WERI-Rb-1 (cell line): ENCODE measurements around the gene KCNE1.
"Not testable (repeated sequence)": the region's sequence is repeated elsewhere in the genome, so short reads cannot be mapped to it uniquely, and the experiment has no call there.

Experiments
- DNase-seq: peaks from one replicate; pipeline ENCODE4 v3.0.0-alpha.2; 2020
- H3K27ac ChIP-seq: fragments of 250-450 bp; sonication (Bioruptor Pico); 2 replicates; pipeline ENCODE4 v1.5.1; 2020; ENCODE audit warnings: mild to moderate bottlenecking, moderate library complexity
- H3K27me3 ChIP-seq: fragments of 250-450 bp; sonication (Bioruptor Pico); 2 replicates; pipeline ENCODE4 v1.5.1; 2021; ENCODE audit warnings: mild to moderate bottlenecking, low read depth, moderate library complexity; ENCODE audit not compliant: insufficient read depth, severe bottlenecking
- H3K36me3 ChIP-seq: fragments of 250-450 bp; sonication (Bioruptor Pico); 2 replicates; pipeline ENCODE4 v1.5.1; 2020; ENCODE audit warnings: mild to moderate bottlenecking, moderate library complexity
- H3K4me3 ChIP-seq: 2 replicates; pipeline ENCODE4 v1.5.1; 2011; ENCODE audit warnings: low read depth, mild to moderate bottlenecking, control low read depth, low read length
- H3K9me3 ChIP-seq: fragments of 250-450 bp; sonication (Bioruptor Pico); 2 replicates; pipeline ENCODE4 v1.5.1; 2021; ENCODE audit warnings: mild to moderate bottlenecking, moderate library complexity; ENCODE audit not compliant: severe bottlenecking
- TF ChIP-seq, protein P1 (sequence below): IDR thresholded peaks from 2 replicates; pipeline ENCODE4 v1.5.1; 2011; ENCODE audit warnings: low read depth, mild to moderate bottlenecking, control low read depth, inconsistent platforms, low read length

KCNE1 gene

DNA sequence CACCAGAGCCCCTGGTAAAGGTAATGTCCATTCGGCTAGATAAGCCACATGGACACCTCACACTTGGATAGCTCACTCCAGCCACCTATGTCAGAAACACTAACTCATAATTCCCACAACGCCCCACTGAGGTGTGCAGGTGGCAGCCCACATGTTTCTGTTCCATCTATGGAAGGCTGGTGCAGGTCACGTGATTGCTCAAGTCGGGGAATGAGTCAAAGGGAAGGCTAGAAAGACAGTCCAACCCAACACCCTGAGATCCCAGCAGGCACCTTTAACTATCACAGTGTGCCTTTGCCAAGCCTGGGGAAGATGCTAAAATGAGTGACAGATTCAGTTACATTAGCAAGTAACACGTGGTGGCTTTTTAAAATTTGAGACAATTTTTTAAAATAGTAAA, 45.3 kb upstream of the KCNE1 start:
- Histone ChIP-seq H3K27me3 (no peaks in the 10 kb centered on the region), H3K36me3 (no peaks in the 10 kb centered on the region), H3K4me3 (no peak overlapping the region), H3K27ac (no peak overlapping the region), H3K9me3 (no peaks in the 10 kb centered on the region)
- TF ChIP-seq, protein P1, sequence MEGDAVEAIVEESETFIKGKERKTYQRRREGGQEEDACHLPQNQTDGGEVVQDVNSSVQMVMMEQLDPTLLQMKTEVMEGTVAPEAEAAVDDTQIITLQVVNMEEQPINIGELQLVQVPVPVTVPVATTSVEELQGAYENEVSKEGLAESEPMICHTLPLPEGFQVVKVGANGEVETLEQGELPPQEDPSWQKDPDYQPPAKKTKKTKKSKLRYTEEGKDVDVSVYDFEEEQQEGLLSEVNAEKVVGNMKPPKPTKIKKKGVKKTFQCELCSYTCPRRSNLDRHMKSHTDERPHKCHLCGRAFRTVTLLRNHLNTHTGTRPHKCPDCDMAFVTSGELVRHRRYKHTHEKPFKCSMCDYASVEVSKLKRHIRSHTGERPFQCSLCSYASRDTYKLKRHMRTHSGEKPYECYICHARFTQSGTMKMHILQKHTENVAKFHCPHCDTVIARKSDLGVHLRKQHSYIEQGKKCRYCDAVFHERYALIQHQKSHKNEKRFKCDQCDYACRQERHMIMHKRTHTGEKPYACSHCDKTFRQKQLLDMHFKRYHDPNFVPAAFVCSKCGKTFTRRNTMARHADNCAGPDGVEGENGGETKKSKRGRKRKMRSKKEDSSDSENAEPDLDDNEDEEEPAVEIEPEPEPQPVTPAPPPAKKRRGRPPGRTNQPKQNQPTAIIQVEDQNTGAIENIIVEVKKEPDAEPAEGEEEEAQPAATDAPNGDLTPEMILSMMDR = no peak
- DNase-seq = no peak

DNA sequence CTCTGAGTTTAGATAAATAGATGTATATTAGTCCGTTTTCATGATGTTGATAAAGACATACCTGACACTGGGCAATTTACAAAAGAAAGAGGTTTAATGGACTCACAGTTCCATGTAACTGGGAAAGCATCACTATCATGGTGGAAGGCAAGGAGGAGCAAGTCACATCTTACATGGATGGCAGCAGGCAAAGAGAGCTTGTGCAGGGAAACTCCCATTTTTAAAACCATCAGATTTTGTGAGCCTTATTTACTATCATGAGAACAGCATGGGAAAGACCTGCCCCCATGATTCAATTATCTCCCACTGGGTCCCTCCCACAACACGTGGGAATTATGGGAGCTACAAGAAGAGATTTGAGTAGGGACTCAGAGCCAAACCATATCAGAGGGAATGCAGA, 42.7 kb upstream of the KCNE1 start:
- not testable (repeated sequence) for H3K9me3 ChIP-seq, H3K4me3 ChIP-seq, H3K36me3 ChIP-seq, H3K27ac ChIP-seq, H3K27me3 ChIP-seq, DNase-seq

DNA sequence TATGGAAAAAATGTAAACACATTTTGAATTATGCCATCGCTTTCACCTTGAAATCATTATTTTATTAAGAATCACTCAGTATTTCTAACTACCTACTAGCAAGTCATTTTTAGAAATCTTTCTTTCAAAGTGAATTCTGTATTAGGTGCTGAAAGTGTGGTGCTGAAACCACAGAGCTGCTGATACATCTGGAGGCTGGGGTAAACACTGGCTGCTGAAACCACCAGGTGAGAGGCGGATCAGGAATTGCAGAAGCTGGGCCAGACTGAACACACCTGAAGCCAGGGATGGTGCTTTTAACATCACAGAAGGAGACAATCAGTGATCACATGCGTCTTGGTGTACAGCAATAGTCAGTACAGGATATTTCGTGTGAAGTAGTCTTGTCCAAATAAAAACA, 42.2 kb upstream of the KCNE1 start:
- Histone ChIP-seq H3K4me3 (no peak overlapping the region), H3K9me3 (no peaks in the 10 kb centered on the region), H3K27me3 (no peaks in the 10 kb centered on the region), H3K36me3 (no peaks in the 10 kb centered on the region), H3K27ac (no peak overlapping the region)
- TF ChIP-seq, protein P1 = no peak
- DNase-seq = no peak

GRCh38 chr21:34553151-34553952, 41.3 kb upstream of the KCNE1 start:
- no peak for DNase-seq
- Histone ChIP-seq H3K9me3 (no peaks in the 10 kb centered on the region), H3K27me3 (no peaks in the 10 kb centered on the region), H3K4me3 (no peak overlapping the region), H3K36me3 (no peaks in the 10 kb centered on the region), H3K27ac (no peak overlapping the region)
- TF ChIP-seq, protein P1 = no peak

- DNase-seq = no peak
- H3K27me3 ChIP-seq = no peaks in the 10 kb centered on the region
- H3K9me3 ChIP-seq = no peaks in the 10 kb centered on the region
- TF ChIP-seq, protein P1 = no peak
- H3K27ac ChIP-seq = no peak overlapping the region
- H3K4me3 ChIP-seq = no peak overlapping the region
- H3K36me3 ChIP-seq = no peaks in the 10 kb centered on the region
Observed at GRCh38 chr21:34552360-34553098, 40.5 kb upstream of the KCNE1 start.

- H3K27ac ChIP-seq = no peak overlapping the region
- H3K9me3 ChIP-seq = no peaks in the 10 kb centered on the region
- TF ChIP-seq, protein P1 = no peak
- no peaks in the 10 kb centered on the region for H3K27me3 ChIP-seq
- no peak overlapping the region for H3K4me3 ChIP-seq
- no peaks in the 10 kb centered on the region for H3K36me3 ChIP-seq
- no peak for DNase-seq
Observed at GRCh38 chr21:34550182-34550799, 38.3 kb upstream of the KCNE1 start.
